ENCODE results near the gene STAB1.

- TF ChIP-seq BHLHE40 (IDR thresholded peaks at IDR 0.05; ENCODE audit: low read depth, low read length) (no peak), CTCF (IDR thresholded peaks at IDR 0.05) (no peak), HMGXB4 (CRISPR knock-in tag; IDR thresholded peaks at IDR 0.05; ENCODE audit: borderline replicate concordance) (no peak), MAX (IDR thresholded peaks at IDR 0.05) (no peak)
Observed at GRCh38 chr3:52483577-52484381, 11.4 kb upstream of the STAB1 start.
